ENCODE data around the gene SPPL3. TPM values are rescaled to one million over a fixed set of nuclear protein-coding genes. Genes with fewer than 3 reads are reported as not detected.

Gene SPPL3
- total RNA-seq, 1 experiment from 2014 or later: 51.1 TPM

- intact Hi-C loops (cut with micrococcal nuclease; ENCODE audit: unreplicated experiment) (loop anchor here (2.0 to 5.0 kb wide), 2 partner anchors 65 to 130 kb away; no protein-coding TSS in a partner anchor), in situ Hi-C loops (cut with HindIII; ENCODE audit: low pct_unique_long_range_greater_than_20kb, low sequenced_read_pairs) (no loop called here)
- BruUV-seq (replicated peaks): no TSS peak
- no peak for ATAC-seq
- TF ChIP-seq REST (IDR thresholded peaks at IDR 0.05; ENCODE audit: insufficient read depth in 1 of 2, low read depth in 2 of 2, low read length in 1 of 2): no peak
- TF ChIP-seq CTCF (IDR thresholded peaks at IDR 0.05): no peak
- TF ChIP-seq TCF7L2 (IDR thresholded peaks at IDR 0.05; ENCODE audit: low read depth, low read length): no peak
- TF ChIP-seq SIN3A (IDR thresholded peaks at IDR 0.05; ENCODE audit: borderline replicate concordance, insufficient read depth, low read depth, low read length): no peak
- TF ChIP-seq POLR2AphosphoS5 (IDR thresholded peaks at IDR 0.05; ENCODE audit: low read depth, low read length): no peak
- H3K4me3 ChIP-seq (ENCODE audit: low read depth in 2 of 2, low read length in 2 of 2): no peak overlapping the region
- H3K27me3 ChIP-seq (ENCODE audit: control insufficient read depth, insufficient read depth, low read length): no peaks in the 10 kb centered on the region
- ChIA-PET CTCF (no interaction called here), POLR2A (no interaction called here)
- H3K27ac ChIP-seq (ENCODE audit: low read length): no peak overlapping the region
- peaks cover 15% of the 10 kb centered on the region for H3K4me1 ChIP-seq (ENCODE audit: control insufficient read depth, insufficient read depth, low read length)
- no peaks in the 10 kb centered on the region for H3K9me3 ChIP-seq (ENCODE audit: control insufficient read depth, insufficient read depth, low read depth, low read length)
- no peak for DNase-seq (ENCODE audit: low read depth, low spot score)
- H3K36me3 ChIP-seq (ENCODE audit: control insufficient read depth, insufficient read depth, low read length): peaks cover 13% of the 10 kb centered on the region
Observed at GRCh38 chr12:120712610-120713009, 191.5 kb downstream of the SPPL3 start.

Other genes with a start within 250 kb of the SPPL3 start
- 171 TPM for gene MLEC, start 217.2 kb downstream of the SPPL3 start, total RNA-seq (2021; ENCODE audit: unreplicated experiment)
- 26.0 TPM for gene UNC119B, start 193.9 kb downstream of the SPPL3 start, total RNA-seq (2021; ENCODE audit: unreplicated experiment)
- 15.9 TPM for gene ACADS, start 178.5 kb downstream of the SPPL3 start, total RNA-seq (2021; ENCODE audit: unreplicated experiment)
- gene HNF1A, start 74.2 kb upstream of the SPPL3 start, total RNA-seq (2021; ENCODE audit: unreplicated experiment): 0.26 TPM
- gene C12orf43, start 112.1 kb upstream of the SPPL3 start, total RNA-seq (2021; ENCODE audit: unreplicated experiment): 20.7 TPM
- 21.1 TPM for gene OASL, start 134.9 kb upstream of the SPPL3 start, total RNA-seq (2021; ENCODE audit: unreplicated experiment)
- 0.23 TPM for gene P2RX7, start 228.5 kb upstream of the SPPL3 start, total RNA-seq (2021; ENCODE audit: unreplicated experiment)